ENCODE data around the gene HDGF.
"Not testable (repeated sequence)": the region's sequence is repeated elsewhere in the genome, so short reads cannot be mapped to it uniquely, and the experiment has no call there.

HDGF gene

GRCh38 chr1:156766298-156767100 lies 15.0 kb upstream of the HDGF start:
- Histone ChIP-seq H3K36me3 (ENCODE audit: control insufficient read depth in 1 of 2, insufficient read depth in 2 of 2, low read length in 2 of 2) (peaks cover 6 to 9% of the 10 kb centered on the region in 2 experiments), H3K4me2 (ENCODE audit: low read length) (peak overlapping the region; percentile 72), H3K27me3 (ENCODE audit: insufficient read depth, low read length) (no peaks in the 10 kb centered on the region), H3K79me1 (ENCODE audit: low read length) (peaks cover 12% of the 10 kb centered on the region), H2AK5ac (ENCODE audit: low read length) (no peak overlapping the region), H3K4me1 (ENCODE audit: control insufficient read depth in 1 of 2, insufficient read depth in 2 of 2, low read length in 2 of 2) (peaks cover 5 to 10% of the 10 kb centered on the region in 2 experiments), H2BK12ac (ENCODE audit: low read length) (no peak overlapping the region), H2BK5ac (ENCODE audit: low read depth, low read length, poor library complexity) (peak overlapping the region; percentile 4), H4K91ac (ENCODE audit: low read depth, low read length) (peak overlapping the region; percentile 71), H3K23ac (ENCODE audit: low read length) (no peak overlapping the region), H3K4ac (ENCODE audit: low read depth, low read length) (peak overlapping the region; percentile 18), H3K79me2 (ENCODE audit: control insufficient read depth, insufficient read depth, low read length, poor library complexity) (peaks cover 18% of the 10 kb centered on the region), H4K8ac (ENCODE audit: low read depth, low read length) (peak overlapping the region; percentile 92), H3K14ac (ENCODE audit: low read length) (peak overlapping the region; percentile 52), H2BK120ac (ENCODE audit: insufficient read depth, low read length, poor library complexity) (peak overlapping the region; percentile 14), H3K4me3 (ENCODE audit: low read depth, low read length) (peak overlapping the region; percentile 62), H3K9ac (ENCODE audit: low read length) (peak overlapping the region; percentile 79), H2AFZ (ENCODE audit: insufficient read depth, low read length, poor library complexity) (peak overlapping the region; percentile 24), H3K27ac (ENCODE audit: low read depth, low read length) (peak overlapping the region; percentile 43), H4K12ac (ENCODE audit: low read depth, low read length) (peak overlapping the region; percentile 55), H3K18ac (ENCODE audit: low read length) (peak overlapping the region; percentile 10), H3K9me3 (ENCODE audit: insufficient read depth, low read depth, low read length) (no peaks in the 10 kb centered on the region)
- no CpG with 5 or more reads among the region's 14 CpGs for WGBS (ENCODE audit: extremely low coverage, insufficient coverage, insufficient read length)
- DNase-seq: peak; percentile 7 to 42

- Histone ChIP-seq H3K27ac (ENCODE audit: low read depth, low read length) (no peak overlapping the region), H3K23ac (ENCODE audit: low read length) (no peak overlapping the region), H4K8ac (ENCODE audit: low read depth, low read length) (no peak overlapping the region), H3K27me3 (ENCODE audit: insufficient read depth, low read length) (no peaks in the 10 kb centered on the region), H4K91ac (ENCODE audit: low read depth, low read length) (no peak overlapping the region), H3K9ac (ENCODE audit: low read length) (no peak overlapping the region), H3K79me1 (ENCODE audit: low read length) (peaks cover 12% of the 10 kb centered on the region), H3K4ac (ENCODE audit: low read depth, low read length) (no peak overlapping the region), H3K14ac (ENCODE audit: low read length) (no peak overlapping the region), H2AFZ (ENCODE audit: insufficient read depth, low read length, poor library complexity) (no peak overlapping the region), H3K18ac (ENCODE audit: low read length) (no peak overlapping the region), H2BK120ac (ENCODE audit: insufficient read depth, low read length, poor library complexity) (no peak overlapping the region), H2BK5ac (ENCODE audit: low read depth, low read length, poor library complexity) (no peak overlapping the region), H3K9me3 (ENCODE audit: insufficient read depth, low read depth, low read length) (no peaks in the 10 kb centered on the region), H2BK12ac (ENCODE audit: low read length) (no peak overlapping the region), H3K4me2 (ENCODE audit: low read length) (no peak overlapping the region), H3K4me1 (ENCODE audit: control insufficient read depth in 1 of 2, insufficient read depth in 2 of 2, low read length in 2 of 2) (peaks cover 5 to 10% of the 10 kb centered on the region in 2 experiments), H3K36me3 (ENCODE audit: control insufficient read depth in 1 of 2, insufficient read depth in 2 of 2, low read length in 2 of 2) (peaks cover 2% of the 10 kb centered on the region in 2 experiments), H2AK5ac (ENCODE audit: low read length) (no peak overlapping the region), H3K4me3 (ENCODE audit: low read depth, low read length) (no peak overlapping the region), H3K79me2 (ENCODE audit: control insufficient read depth, insufficient read depth, low read length, poor library complexity) (peaks cover 14% of the 10 kb centered on the region), H4K12ac (ENCODE audit: low read depth, low read length) (no peak overlapping the region)
- no peak for DNase-seq
- WGBS (ENCODE audit: extremely low coverage, insufficient coverage, insufficient read length): no CpG with 5 or more reads among the region's 5 CpGs
Observed at GRCh38 chr1:156765666-156766065, 14.2 kb upstream of the HDGF start.

GRCh38 chr1:156765136-156765535 lies 13.7 kb upstream of the HDGF start:
- H2BK12ac ChIP-seq (ENCODE audit: low read length); H2BK120ac ChIP-seq (ENCODE audit: insufficient read depth, low read length, poor library complexity); H3K27me3 ChIP-seq (ENCODE audit: insufficient read depth, low read length); H2BK5ac ChIP-seq (ENCODE audit: low read depth, low read length, poor library complexity); H3K4me2 ChIP-seq (ENCODE audit: low read length); H2AK5ac ChIP-seq (ENCODE audit: low read length); H3K23ac ChIP-seq (ENCODE audit: low read length); H3K27ac ChIP-seq (ENCODE audit: low read depth, low read length); H3K18ac ChIP-seq (ENCODE audit: low read length); H4K91ac ChIP-seq (ENCODE audit: low read depth, low read length); H3K4me3 ChIP-seq (ENCODE audit: low read depth, low read length); DNase-seq; H3K14ac ChIP-seq (ENCODE audit: low read length); H3K36me3 ChIP-seq (ENCODE audit: control insufficient read depth in 1 of 2, insufficient read depth in 2 of 2, low read length in 2 of 2); H4K12ac ChIP-seq (ENCODE audit: low read depth, low read length); H3K4ac ChIP-seq (ENCODE audit: low read depth, low read length); H4K8ac ChIP-seq (ENCODE audit: low read depth, low read length); H2AFZ ChIP-seq (ENCODE audit: insufficient read depth, low read length, poor library complexity); H3K9ac ChIP-seq (ENCODE audit: low read length); H3K9me3 ChIP-seq (ENCODE audit: insufficient read depth, low read depth, low read length): not testable (repeated sequence)
- Histone ChIP-seq H3K79me2 (ENCODE audit: control insufficient read depth, insufficient read depth, low read length, poor library complexity) (peaks cover 14% of the 10 kb centered on the region), H3K79me1 (ENCODE audit: low read length) (peaks cover 12% of the 10 kb centered on the region), H3K4me1 (ENCODE audit: control insufficient read depth in 1 of 2, insufficient read depth in 2 of 2, low read length in 2 of 2) (peaks cover 5 to 10% of the 10 kb centered on the region in 2 experiments)
- WGBS (ENCODE audit: extremely low coverage, insufficient coverage, insufficient read length): no CpG with 5 or more reads among the region's 15 CpGs

GRCh38 chr1:156760796-156761104 lies 9.3 kb upstream of the HDGF start:
- Histone ChIP-seq H3K9ac (ENCODE audit: low read length) (no peak overlapping the region), H2BK5ac (ENCODE audit: low read depth, low read length, poor library complexity) (no peak overlapping the region), H2BK12ac (ENCODE audit: low read length) (no peak overlapping the region), H3K27me3 (ENCODE audit: insufficient read depth, low read length) (no peaks in the 10 kb centered on the region), H3K79me1 (ENCODE audit: low read length) (no peaks in the 10 kb centered on the region), H3K36me3 (ENCODE audit: control insufficient read depth in 1 of 2, insufficient read depth in 2 of 2, low read length in 2 of 2) (no peaks in the 10 kb centered on the region), H4K8ac (ENCODE audit: low read depth, low read length) (no peak overlapping the region), H3K9me3 (ENCODE audit: insufficient read depth, low read depth, low read length) (no peaks in the 10 kb centered on the region), H3K27ac (ENCODE audit: low read depth, low read length) (no peak overlapping the region), H3K18ac (ENCODE audit: low read length) (no peak overlapping the region), H3K4me3 (ENCODE audit: low read depth, low read length) (no peak overlapping the region), H3K14ac (ENCODE audit: low read length) (no peak overlapping the region), H3K4ac (ENCODE audit: low read depth, low read length) (no peak overlapping the region), H2BK120ac (ENCODE audit: insufficient read depth, low read length, poor library complexity) (no peak overlapping the region), H4K91ac (ENCODE audit: low read depth, low read length) (no peak overlapping the region), H2AFZ (ENCODE audit: insufficient read depth, low read length, poor library complexity) (no peak overlapping the region), H3K4me2 (ENCODE audit: low read length) (no peak overlapping the region), H3K79me2 (ENCODE audit: control insufficient read depth, insufficient read depth, low read length, poor library complexity) (no peaks in the 10 kb centered on the region), H2AK5ac (ENCODE audit: low read length) (no peak overlapping the region), H3K23ac (ENCODE audit: low read length) (no peak overlapping the region), H4K12ac (ENCODE audit: low read depth, low read length) (no peak overlapping the region), H3K4me1 (ENCODE audit: control insufficient read depth in 1 of 2, insufficient read depth in 2 of 2, low read length in 2 of 2) (no peaks in the 10 kb centered on the region)
- no peak for DNase-seq
- WGBS (ENCODE audit: extremely low coverage, insufficient coverage, insufficient read length): no CpG with 5 or more reads among the region's 4 CpGs
